Stimulated activated memory B cell treated with anti-CD40 and anti-IgM and Interleukin-4, amounts not matched to agents 10 μg/mL and 1 μg/mL and 100 μg/mL, for 72 hours (primary cell): ENCODE data around the gene CLBA1.

ENCODE experiments used
- ATAC-seq: fragments of 150-1000 bp; cut with Tn5 transposase; 2 replicates; pipeline ENCODE4 v1.10.0; 2021
- H3K27ac Mint-ChIP-seq: one replicate; pipeline ENCODE4 v1.8.0; 2022; ENCODE audit warnings: mild to moderate bottlenecking, mixed read lengths
- H3K27me3 Mint-ChIP-seq: one replicate; pipeline ENCODE4 v1.8.0; 2022; ENCODE audit warnings: mixed read lengths
- H3K36me3 Mint-ChIP-seq: one replicate; pipeline ENCODE4 v1.8.0; 2022; ENCODE audit warnings: mixed read lengths
- H3K4me1 Mint-ChIP-seq: one replicate; pipeline ENCODE4 v1.8.0; 2022; ENCODE audit warnings: mixed read lengths
- H3K4me3 Mint-ChIP-seq: one replicate; pipeline ENCODE4 v1.8.0; 2022; ENCODE audit warnings: mild to moderate bottlenecking, moderate library complexity, mixed read lengths
- H3K9me3 Mint-ChIP-seq: one replicate; pipeline ENCODE4 v1.8.0; 2022; ENCODE audit warnings: mixed read lengths

The CLBA1 gene

GRCh38 chr14:105012171-105012985, 26.8 kb downstream of the CLBA1 start:
- H3K27me3 Mint-ChIP-seq = no peaks in the 10 kb centered on the region
- no peak overlapping the region for H3K4me3 Mint-ChIP-seq
- H3K36me3 Mint-ChIP-seq = peaks cover 25% of the 10 kb centered on the region
- H3K27ac Mint-ChIP-seq = no peak overlapping the region
- peaks cover 53% of the 10 kb centered on the region for H3K4me1 Mint-ChIP-seq
- no peaks in the 10 kb centered on the region for H3K9me3 Mint-ChIP-seq
- peak; percentile 66 for ATAC-seq

- H3K4me3 Mint-ChIP-seq = no peak overlapping the region
- no peaks in the 10 kb centered on the region for H3K9me3 Mint-ChIP-seq
- H3K27ac Mint-ChIP-seq = no peak overlapping the region
- peaks cover 62% of the 10 kb centered on the region for H3K4me1 Mint-ChIP-seq
- no peaks in the 10 kb centered on the region for H3K27me3 Mint-ChIP-seq
- H3K36me3 Mint-ChIP-seq = peaks cover 25% of the 10 kb centered on the region
- ATAC-seq = no peak
These were observed 27.7 kb downstream of the CLBA1 start for GRCh38 chr14:105013150-105013785.

GRCh38 chr14:105014032-105014431, 28.4 kb downstream of the CLBA1 start:
- Mint-ChIP-seq H3K27ac (peak overlapping the region; percentile 27), H3K36me3 (peaks cover 29% of the 10 kb centered on the region), H3K9me3 (no peaks in the 10 kb centered on the region), H3K4me3 (no peak overlapping the region), H3K4me1 (peaks cover 68% of the 10 kb centered on the region), H3K27me3 (no peaks in the 10 kb centered on the region)
- ATAC-seq = no peak

GRCh38 chr14:105014631-105015030, 29.0 kb downstream of the CLBA1 start:
- peak overlapping the region; percentile 27 for H3K27ac Mint-ChIP-seq
- H3K27me3 Mint-ChIP-seq = no peaks in the 10 kb centered on the region
- no peaks in the 10 kb centered on the region for H3K9me3 Mint-ChIP-seq
- peaks cover 74% of the 10 kb centered on the region for H3K4me1 Mint-ChIP-seq
- no peak for ATAC-seq
- peaks cover 30% of the 10 kb centered on the region for H3K36me3 Mint-ChIP-seq
- no peak overlapping the region for H3K4me3 Mint-ChIP-seq

- no peak for ATAC-seq
- H3K4me1 Mint-ChIP-seq = peaks cover 80% of the 10 kb centered on the region
- no peaks in the 10 kb centered on the region for H3K9me3 Mint-ChIP-seq
- no peaks in the 10 kb centered on the region for H3K27me3 Mint-ChIP-seq
- no peak overlapping the region for H3K4me3 Mint-ChIP-seq
- H3K36me3 Mint-ChIP-seq = peaks cover 30% of the 10 kb centered on the region
- H3K27ac Mint-ChIP-seq = peak overlapping the region; percentile 27
These were observed 29.7 kb downstream of the CLBA1 start for GRCh38 chr14:105015242-105015641.

- Mint-ChIP-seq H3K9me3 (no peaks in the 10 kb centered on the region), H3K4me3 (no peak overlapping the region), H3K36me3 (peaks cover 24% of the 10 kb centered on the region), H3K27me3 (no peaks in the 10 kb centered on the region), H3K27ac (peak overlapping the region; percentile 8), H3K4me1 (peaks cover 81% of the 10 kb centered on the region)
- no peak for ATAC-seq
These were observed 30.3 kb downstream of the CLBA1 start for GRCh38 chr14:105015905-105016304.

- Mint-ChIP-seq H3K9me3 (no peaks in the 10 kb centered on the region), H3K4me3 (no peak overlapping the region), H3K27me3 (no peaks in the 10 kb centered on the region), H3K4me1 (peaks cover 72% of the 10 kb centered on the region), H3K27ac (no peak overlapping the region), H3K36me3 (peaks cover 17% of the 10 kb centered on the region)
- no peak for ATAC-seq
These were observed 32.8 kb downstream of the CLBA1 start for GRCh38 chr14:105018414-105018813.

GRCh38 chr14:105019861-105020814, 34.5 kb downstream of the CLBA1 start:
- ATAC-seq = peak; percentile 40
- no peaks in the 10 kb centered on the region for H3K9me3 Mint-ChIP-seq
- H3K36me3 Mint-ChIP-seq = peaks cover 17% of the 10 kb centered on the region
- H3K27ac Mint-ChIP-seq = peak overlapping the region; percentile 79
- H3K27me3 Mint-ChIP-seq = no peaks in the 10 kb centered on the region
- H3K4me1 Mint-ChIP-seq = peaks cover 66% of the 10 kb centered on the region
- peak overlapping the region; percentile 88 for H3K4me3 Mint-ChIP-seq

- H3K9me3 Mint-ChIP-seq = no peaks in the 10 kb centered on the region
- ATAC-seq = peak; percentile 94
These were observed 35.4 kb downstream of the CLBA1 start, which contains the start of gene CDCA4 for GRCh38 chr14:105020815-105021655. Gene CDCA4 (minus strand): TSS chr14:105021083. CDS start chr14:105011929, 9,154 bp downstream.

GRCh38 chr14:105021656-105022275, 36.2 kb downstream of the CLBA1 start:
- Mint-ChIP-seq H3K4me1 (peaks cover 66% of the 10 kb centered on the region), H3K9me3 (peaks cover under 1% of the 10 kb centered on the region), H3K27me3 (no peaks in the 10 kb centered on the region), H3K27ac (peak overlapping the region; percentile 91), H3K4me3 (peak overlapping the region; percentile 88), H3K36me3 (peaks cover 10% of the 10 kb centered on the region)
- ATAC-seq = no peak

More at GRCh38 chr14:105020815-105021655, 35.4 kb downstream of the CLBA1 start, which contains the start of gene CDCA4:
- peak within 1 kb of the TSS; percentile 91 for H3K27ac Mint-ChIP-seq
- H3K4me1 Mint-ChIP-seq = peaks cover 66% of the 10 kb centered on the region
- peak within 1 kb of the TSS; percentile 88 for H3K4me3 Mint-ChIP-seq
- H3K27me3 Mint-ChIP-seq = no peaks in the 10 kb centered on the region
- peaks cover 16% of the 10 kb centered on the region for H3K36me3 Mint-ChIP-seq

GRCh38 chr14:105022276-105022670, 36.7 kb downstream of the CLBA1 start:
- H3K9me3 Mint-ChIP-seq = peaks cover 3% of the 10 kb centered on the region
- H3K36me3 Mint-ChIP-seq = peaks cover 10% of the 10 kb centered on the region
- no peaks in the 10 kb centered on the region for H3K27me3 Mint-ChIP-seq
- H3K4me3 Mint-ChIP-seq = peak overlapping the region; percentile 88
- H3K4me1 Mint-ChIP-seq = peaks cover 68% of the 10 kb centered on the region
- H3K27ac Mint-ChIP-seq = peak overlapping the region; percentile 91
- ATAC-seq = no peak

- H3K27ac Mint-ChIP-seq = peak overlapping the region; percentile 86
- no peak overlapping the region for H3K4me3 Mint-ChIP-seq
- H3K36me3 Mint-ChIP-seq = peaks cover 10% of the 10 kb centered on the region
- ATAC-seq = no peak
- no peaks in the 10 kb centered on the region for H3K27me3 Mint-ChIP-seq
- H3K4me1 Mint-ChIP-seq = peaks cover 60% of the 10 kb centered on the region
- peaks cover 3% of the 10 kb centered on the region for H3K9me3 Mint-ChIP-seq
These were observed 37.6 kb downstream of the CLBA1 start for GRCh38 chr14:105023144-105023543.

- Mint-ChIP-seq H3K27me3 (no peaks in the 10 kb centered on the region), H3K9me3 (peaks cover 3% of the 10 kb centered on the region), H3K4me1 (peaks cover 54% of the 10 kb centered on the region), H3K4me3 (no peak overlapping the region), H3K27ac (peak overlapping the region; percentile 86), H3K36me3 (peaks cover 8% of the 10 kb centered on the region)
- no peak for ATAC-seq
These were observed 38.3 kb downstream of the CLBA1 start for GRCh38 chr14:105023791-105024480.
